ENCODE measurements around the gene ITGB6.

GRCh38 chr2:160210599-160211138 is 10.6 kb upstream of the ITGB6 start:
- TF ChIP-seq CTCF (IDR thresholded peaks at IDR 0.05) (peak; percentile 38 to 75 (median 58)), POLR2A (IDR thresholded peaks at IDR 0.05) (no peak)
